HCT116 (cell line): ENCODE measurements around the gene TRIOBP. TPM values are rescaled to one million over a fixed set of nuclear protein-coding genes. Genes with fewer than 3 reads are reported as not detected.

Source experiments
- ATAC-seq: fragments of 200-7000 bp; cut with Tn5 transposase; 2 replicates; pipeline ENCODE4 v1.9.1; 2020; ENCODE audit warnings: mild to moderate bottlenecking, moderate library complexity
- BruUV-seq: library from RNA; stranded (reverse); fragments of 400-500 nt; replicated peaks from 2 replicates; lab custom pipeline; 2021; lab: Mats Ljungman, UMichigan
- CTCF ChIA-PET: fragments of 300-600 bp; sonication (Branson Sonifier 250); formaldehyde crosslinking; loops from one replicate; lab custom pipeline; 2021; ENCODE audit warnings: antibody characterized with exemption; lab: Charles Lee
- POLR2A ChIA-PET: fragments of 300-600, 350-600 bp; sonication (Branson Sonifier 250); formaldehyde crosslinking; loops from one replicate; lab custom pipeline; 2021; ENCODE audit warnings: antibody characterized with exemption; lab: Charles Lee
- RAD21 ChIA-PET, 2 experiments: fragments of 300-600 bp; sonication (Branson Sonifier 250); formaldehyde crosslinking; loops; one replicate each; lab custom pipeline; 2023; ENCODE audit warnings: low total read pairs in 2 of 2; ENCODE audit not compliant: uncharacterized antibody in 2 of 2, unreplicated experiment in 2 of 2, low non-redundant PET in 1 of 2; lab: Charles Lee
- DNase-seq: peaks from one replicate; pipeline ENCODE4 v3.0.0-alpha.2; 2010; ENCODE audit warnings: low read depth, low spot score
- H2AFZ ChIP-seq: fragments of 200-600 bp; shearing (Covaris generic), sonication (generic); 2 replicates; pipeline ENCODE4 v1.6.1; 2017; ENCODE audit warnings: low read depth, mixed run types, mixed read lengths, antibody characterized with exemption, low read length; ENCODE audit not compliant: poor library complexity, severe bottlenecking
- H3K27ac ChIP-seq: 2 replicates; pipeline ENCODE4 v1.5.1; 2012; ENCODE audit warnings: low read depth, low read length
- H3K27me3 ChIP-seq: fragments of 200-600 bp; sonication (generic); 2 replicates; pipeline ENCODE4 v1.6.1; 2016; ENCODE audit warnings: mixed run types, low read length, mixed read lengths; ENCODE audit not compliant: insufficient read depth
- H3K36me3 ChIP-seq, 2 experiments: fragments of 200-500 bp in 1 of 2; fragments of 200-600 bp in 1 of 2; sonication (Bioruptor generic) in 1 of 2; sonication (generic) in 1 of 2; 2 replicates each; pipeline versions ENCODE4 v1.5.1 to v1.6.1; 2014 to 2016; ENCODE audit warnings: low read length in 2 of 2, inconsistent platforms in 1 of 2, mixed read lengths in 1 of 2, mixed run types in 1 of 2; ENCODE audit not compliant: insufficient read depth in 2 of 2, control insufficient read depth in 1 of 2
- H3K4me1 ChIP-seq, 2 experiments: fragments of 200-600 bp in 1 of 2; sonication (generic) in 1 of 2; 2 replicates each; pipeline versions ENCODE4 v1.5.1 to v1.6.1; 2012 to 2017; ENCODE audit warnings: low read length in 2 of 2, inconsistent platforms in 1 of 2, mild to moderate bottlenecking in 1 of 2, mixed read lengths in 1 of 2, mixed run types in 1 of 2, moderate library complexity in 1 of 2; ENCODE audit not compliant: insufficient read depth in 2 of 2, control insufficient read depth in 1 of 2
- H3K4me2 ChIP-seq: fragments of 200-600 bp; sonication (generic); 2 replicates; pipeline ENCODE4 v1.6.1; 2017; ENCODE audit warnings: mixed run types, low read length, mixed read lengths
- H3K4me3 ChIP-seq, 2 experiments: fragments of 200-600 bp in 1 of 2; sonication (generic) in 1 of 2; replicated peaks in 1 of 2; 2 replicates each; pipeline ENCODE4 v1.5.1; 2011 to 2016; ENCODE audit warnings: low read length in 2 of 2, control low read depth in 1 of 2, low read depth in 1 of 2, mild to moderate bottlenecking in 1 of 2, mixed read lengths in 1 of 2, mixed run types in 1 of 2
- H3K79me2 ChIP-seq: fragments of 200-600 bp; sonication (generic); 2 replicates; pipeline ENCODE4 v1.6.1; 2017; ENCODE audit warnings: mild to moderate bottlenecking, mixed run types, low read length, moderate library complexity, mixed read lengths; ENCODE audit not compliant: insufficient read depth
- H3K9ac ChIP-seq: fragments of 200-600 bp; sonication (generic); 2 replicates; pipeline ENCODE4 v1.6.1; 2016; ENCODE audit warnings: low read length, mixed read lengths
- H3K9me2 ChIP-seq: fragments of 200-600 bp; sonication (generic), shearing (Covaris generic); 2 replicates; pipeline ENCODE4 v1.6.1; 2017; ENCODE audit warnings: mixed run types, mild to moderate bottlenecking, moderate library complexity; ENCODE audit not compliant: insufficient read depth
- H3K9me3 ChIP-seq, 2 experiments: fragments of 200-500 bp in 1 of 2; fragments of 200-600 bp in 1 of 2; sonication (Bioruptor generic) in 1 of 2; sonication (generic) in 1 of 2; 2 replicates each; pipeline ENCODE4 v1.6.1; 2014 to 2017; ENCODE audit warnings: low read length in 2 of 2, mixed read lengths in 2 of 2, inconsistent platforms in 1 of 2, low read depth in 1 of 2, mild to moderate bottlenecking in 1 of 2, mixed run types in 1 of 2, moderate library complexity in 1 of 2; ENCODE audit not compliant: control insufficient read depth in 1 of 2, insufficient read depth in 1 of 2
- H4K20me1 ChIP-seq: fragments of 200-600 bp; sonication (generic), shearing (Covaris generic); 2 replicates; pipeline ENCODE4 v1.6.1; 2017; ENCODE audit warnings: mixed run types, mild to moderate bottlenecking, moderate library complexity; ENCODE audit not compliant: insufficient read depth
- CEBPB ChIP-seq: IDR thresholded peaks from 2 replicates; pipeline ENCODE4 v1.6.1; 2012; ENCODE audit warnings: low read depth
- POLR2A ChIP-seq: IDR thresholded peaks from 2 replicates; pipeline ENCODE4 v1.7.0; 2011; ENCODE audit warnings: borderline replicate concordance; ENCODE audit not compliant: insufficient read depth, insufficient read length; ENCODE audit errors: extremely low read depth
- POLR2AphosphoS5 ChIP-seq: IDR thresholded peaks from 2 replicates; pipeline ENCODE4 v1.6.1; 2011; ENCODE audit warnings: mild to moderate bottlenecking, low read depth, low read length, moderate library complexity
- ZFX ChIP-seq: fragments of 450-650 bp; IDR thresholded peaks from 2 replicates; pipeline ENCODE4 v1.6.1; 2017
- intact Hi-C: fragments of 100-400 bp; cut with micrococcal nuclease; formaldehyde crosslinking; loops from 2 replicates; pipeline ENCODE4 v1.10.0; 2022
- total RNA-seq: library from RNA; stranded (reverse); gene quantifications from one replicate; pipeline ENCODE4 v1.2.1, GENCODE V29; 2021; ENCODE audit not compliant: unreplicated experiment
- TF ChIP-seq, protein P1 (sequence below): IDR thresholded peaks from 2 replicates; pipeline ENCODE4 v1.6.1; 2012

TRIOBP gene
- total RNA-seq, 1 experiment from 2014 or later, result 244 TPM

DNA sequence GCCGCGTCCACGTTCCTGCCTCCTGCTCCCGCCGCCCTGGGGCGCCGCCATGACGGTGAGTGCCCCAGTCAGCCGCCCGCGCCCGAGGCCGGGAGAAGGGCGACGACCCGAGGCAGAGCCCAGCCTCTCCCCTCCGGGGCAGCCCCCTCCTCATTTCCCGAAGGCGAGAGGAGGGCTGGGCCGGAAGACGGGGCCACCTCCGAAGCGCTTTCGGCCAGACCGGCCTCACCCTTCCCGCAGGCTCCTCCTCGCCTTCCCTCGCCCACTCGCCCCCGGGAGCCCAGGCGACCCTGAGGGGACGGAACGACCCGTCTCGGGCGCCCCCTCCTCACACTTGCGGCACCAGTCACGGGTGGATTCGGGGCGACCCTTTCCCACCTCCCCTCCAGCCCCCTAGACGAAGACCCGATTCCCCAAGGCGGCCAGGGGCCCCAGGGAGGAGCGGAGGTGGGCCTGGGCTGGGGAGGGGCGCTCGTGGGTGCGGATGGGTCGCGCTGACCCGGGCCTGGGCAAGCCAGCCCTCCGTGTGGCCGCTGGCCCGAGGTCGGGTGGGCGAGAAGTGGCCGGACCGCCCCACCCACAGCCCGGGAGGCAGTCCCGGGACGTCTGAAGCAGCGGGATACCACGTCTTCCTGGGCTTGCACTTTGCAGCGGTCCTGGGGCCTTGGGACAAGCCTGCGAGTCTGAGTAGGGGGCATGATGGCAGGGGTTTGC, 49.7 kb downstream of the TRIOBP start:
- H2AFZ ChIP-seq, result no peak overlapping the region

DNA sequence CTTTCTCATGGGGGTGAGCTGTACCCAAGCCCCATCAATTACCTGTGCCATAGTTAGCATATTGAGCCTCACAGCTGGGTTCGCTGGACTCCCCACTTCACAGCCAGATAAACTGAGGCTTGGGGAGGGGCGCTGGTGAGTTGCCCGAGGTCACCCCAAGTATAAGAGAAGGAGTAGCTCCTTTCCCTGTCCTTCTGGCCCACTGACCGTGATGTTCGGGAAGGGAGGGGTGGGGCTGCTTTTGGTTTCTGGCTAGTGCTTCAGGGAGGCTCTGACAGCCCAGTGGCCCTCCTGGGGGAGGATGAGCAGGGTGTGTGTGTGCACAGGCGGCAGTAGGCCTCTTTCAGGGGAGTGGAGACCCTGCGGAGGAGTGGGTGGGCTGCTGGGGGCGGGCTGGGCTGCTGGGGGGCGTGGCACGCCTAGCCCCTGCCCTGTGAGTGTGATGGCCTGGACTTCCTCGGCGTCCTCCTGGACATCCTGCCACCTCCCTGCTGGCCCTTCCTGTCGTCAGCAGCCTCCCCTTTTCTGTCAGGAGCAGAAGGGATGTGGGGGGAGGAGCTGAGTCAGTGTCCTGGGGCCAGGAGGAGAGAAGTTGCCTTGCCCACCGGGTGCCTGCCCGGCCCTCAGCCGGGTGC, 50.3 kb downstream of the TRIOBP start:
- TF ChIP-seq, protein P1, sequence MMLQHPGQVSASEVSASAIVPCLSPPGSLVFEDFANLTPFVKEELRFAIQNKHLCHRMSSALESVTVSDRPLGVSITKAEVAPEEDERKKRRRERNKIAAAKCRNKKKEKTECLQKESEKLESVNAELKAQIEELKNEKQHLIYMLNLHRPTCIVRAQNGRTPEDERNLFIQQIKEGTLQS, result no peak
- TF ChIP-seq POLR2A, result peak; percentile 25
- CTCF ChIA-PET, result interaction anchor here (0.7 to 0.9 kb wide), 2 partner anchors 34 to 241 kb away, joined by 3 read pairs; no protein-coding TSS in a partner anchor
- intact Hi-C loops, result loop anchor here (2.0 to 5.0 kb wide), 2 partner anchors 60 to 140 kb away; partner anchors contain the start of gene NOL12
- Histone ChIP-seq H3K27me3 (no peaks in the 10 kb centered on the region), H3K4me2 (peak overlapping the region; percentile 100), H3K4me1 (peaks cover 70 to 85% of the 10 kb centered on the region in 2 experiments), H4K20me1 (no peaks in the 10 kb centered on the region), H3K36me3 (no peaks in the 10 kb centered on the region; a peak in 1 of 4 replicates), H2AFZ (no peak overlapping the region), H3K9me3 (no peaks in the 10 kb centered on the region), H3K9ac (peak overlapping the region; percentile 99), H3K79me2 (peaks cover 63% of the 10 kb centered on the region), H3K4me3 (peak overlapping the region; percentile 94 to 98), H3K27ac (peak overlapping the region; percentile 98), H3K9me2 (no peaks in the 10 kb centered on the region)
- BruUV-seq, result no TSS peak
- POLR2A ChIA-PET, result interaction anchor here (0.6 to 6.7 kb wide), 9 partner anchors 19 to 202 kb away, joined by 3 to 63 read pairs (median 4); partner anchors contain the start of gene GCAT
- no peak for DNase-seq
- RAD21 ChIA-PET, result no interaction called here
- no peak for ATAC-seq

More for the DNA sequence above, 49.7 kb downstream of the TRIOBP start:
- ChIA-PET POLR2A (interaction anchor here (0.6 to 6.7 kb wide), 5 partner anchors 36 to 202 kb away, joined by 3 to 63 read pairs (median 4); a partner anchor contains a TSS), RAD21 (no interaction called here)
- Histone ChIP-seq H3K27ac (peak overlapping the region; percentile 98), H4K20me1 (no peaks in the 10 kb centered on the region), H3K4me3 (peak overlapping the region; percentile 94 to 98), H3K9ac (peak overlapping the region; percentile 99), H3K9me2 (no peaks in the 10 kb centered on the region), H3K79me2 (peaks cover 63% of the 10 kb centered on the region), H3K4me2 (peak overlapping the region; percentile 100), H3K36me3 (no peaks in the 10 kb centered on the region; a peak in 1 of 4 replicates), H3K9me3 (no peaks in the 10 kb centered on the region), H3K27me3 (no peaks in the 10 kb centered on the region), H3K4me1 (peaks cover 71 to 85% of the 10 kb centered on the region in 2 experiments)
- intact Hi-C loops, result loop anchor here (2.0 to 5.0 kb wide), 2 partner anchors 59 to 140 kb away; partner anchors contain the start of gene NOL12
- BruUV-seq, result no TSS peak
- no peak for ATAC-seq
- TF ChIP-seq CEBPB (no peak), ZFX (peak; percentile 33; the same call in 1 of the 2 replicates), POLR2AphosphoS5 (peak; percentile 0; the same call in 1 of the 2 replicates)
- TF ChIP-seq, all 23 proteins: peak for 2
- CTCF ChIA-PET, result interaction anchor here (0.7 kb wide), 1 partner anchor 240 kb away, joined by 3 read pairs; no protein-coding TSS in a partner anchor
- DNase-seq, result no peak
